MG63 (cell line): Measurements from ENCODE around the gene SMAD2. TPM values are rescaled to one million over a fixed set of nuclear protein-coding genes. Genes with fewer than 3 reads are reported as not detected.
A peak's percentile ranks its signal among the peaks of the same experiment; 100 is the strongest.

Source experiments
- DNase-seq: peaks from one replicate; pipeline ENCODE4 v3.0.0-alpha.2; 2020
- H3K27me3 ChIP-seq: fragments of 250-450 bp; sonication (Bioruptor Pico); 2 replicates; pipeline ENCODE4 v1.5.1; 2020; ENCODE audit warnings: mild to moderate bottlenecking, moderate library complexity
- H3K36me3 ChIP-seq: fragments of 250-450 bp; sonication (Bioruptor Pico); 2 replicates; pipeline ENCODE4 v1.5.1; 2020; ENCODE audit warnings: mild to moderate bottlenecking, moderate library complexity
- H3K4me3 ChIP-seq: fragments of 250-450 bp; sonication (Bioruptor Pico); 2 replicates; pipeline ENCODE4 v1.5.1; 2020; ENCODE audit warnings: mild to moderate bottlenecking, moderate library complexity
- H3K9me3 ChIP-seq: fragments of 250-450 bp; sonication (Bioruptor Pico); 2 replicates; pipeline ENCODE4 v1.5.1; 2020; ENCODE audit warnings: mild to moderate bottlenecking, moderate library complexity
- total RNA-seq: library from RNA; depleted of rRNA; stranded (reverse); fragments of >200 nt; shearing (Covaris generic); gene quantifications from 2 replicates; pipeline ENCODE4 v1.2.3, GENCODE V29; 2014; ENCODE audit warnings: low replicate concordance

SMAD2 gene
- total RNA-seq, 1 experiment from 2014 or later: 76.9 TPM

DNA sequence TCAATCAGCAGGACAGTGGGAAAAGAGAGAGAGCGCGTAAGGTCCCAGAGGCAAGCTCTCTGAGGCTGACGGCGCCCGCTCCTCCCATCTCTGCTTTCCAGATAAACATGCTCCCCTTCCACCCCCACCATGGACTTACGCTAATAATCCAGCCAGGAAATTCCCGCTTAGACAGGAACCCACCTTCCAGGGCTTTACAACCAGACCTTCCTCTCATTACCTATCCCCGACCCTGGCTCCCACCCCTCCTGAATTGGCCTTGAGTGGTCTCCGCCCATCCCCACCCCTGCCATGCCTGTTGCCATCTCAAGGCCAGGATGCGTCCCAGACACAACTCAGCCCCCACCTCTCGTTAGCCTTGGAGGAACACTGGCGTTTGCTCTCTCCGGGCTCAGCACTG lies 131.1 kb downstream of the SMAD2 start:
- Histone ChIP-seq H3K27me3 (no peaks in the 10 kb centered on the region), H3K9me3 (no peaks in the 10 kb centered on the region), H3K36me3 (no peaks in the 10 kb centered on the region), H3K4me3 (no peak overlapping the region)
- no peak for DNase-seq

DNA sequence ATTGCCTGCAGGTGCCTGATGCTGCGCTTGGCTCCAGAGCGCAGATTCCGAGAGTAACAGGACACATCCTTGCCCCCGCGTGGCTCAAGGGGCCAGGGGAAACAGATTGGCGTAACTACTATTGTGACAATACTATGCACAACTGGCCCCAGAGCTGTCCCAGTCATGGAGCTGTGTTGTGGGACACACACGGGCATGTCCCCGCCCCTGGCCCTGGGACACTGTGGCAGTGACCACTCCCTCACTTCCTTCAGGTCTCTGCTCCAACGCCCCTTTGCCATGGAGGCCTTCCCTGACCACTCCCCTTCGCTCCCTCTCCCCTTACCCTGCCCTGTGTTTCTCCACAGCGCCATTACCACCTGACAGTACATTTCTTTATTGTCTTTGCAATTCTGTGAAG lies 132.1 kb downstream of the SMAD2 start:
- Histone ChIP-seq H3K36me3 (no peaks in the 10 kb centered on the region), H3K27me3 (no peaks in the 10 kb centered on the region), H3K9me3 (no peaks in the 10 kb centered on the region), H3K4me3 (no peak overlapping the region)
- DNase-seq: no peak

DNA sequence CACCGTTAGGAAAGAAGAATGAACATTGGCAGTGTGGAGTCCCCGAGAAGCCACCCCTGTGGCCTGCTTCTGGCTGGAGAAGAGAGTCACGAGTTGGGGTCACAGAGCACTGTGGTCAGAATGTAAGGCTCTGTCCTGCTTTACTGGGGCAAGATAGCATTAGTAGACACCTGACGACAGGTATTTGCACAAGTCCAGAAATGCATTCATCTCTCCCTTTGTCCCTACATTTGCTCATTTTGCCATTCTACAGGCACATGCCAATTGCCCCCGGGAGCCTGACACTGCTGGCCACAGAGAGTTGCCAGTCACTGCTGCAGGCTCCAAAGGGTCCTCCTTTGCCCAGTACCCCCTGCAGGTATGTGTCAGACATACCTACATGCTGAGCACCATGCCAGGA lies 133.3 kb downstream of the SMAD2 start:
- no peak for DNase-seq

GRCh38 chr18:47795434-47795814 lies 135.0 kb downstream of the SMAD2 start:
- Histone ChIP-seq H3K27me3 (no peaks in the 10 kb centered on the region), H3K36me3 (no peaks in the 10 kb centered on the region), H3K9me3 (no peaks in the 10 kb centered on the region), H3K4me3 (no peak overlapping the region)
- no peak for DNase-seq

More for the DNA sequence above, 133.3 kb downstream of the SMAD2 start:
- Histone ChIP-seq H3K4me3 (no peak overlapping the region), H3K36me3 (no peaks in the 10 kb centered on the region), H3K9me3 (no peaks in the 10 kb centered on the region), H3K27me3 (no peaks in the 10 kb centered on the region)

DNA sequence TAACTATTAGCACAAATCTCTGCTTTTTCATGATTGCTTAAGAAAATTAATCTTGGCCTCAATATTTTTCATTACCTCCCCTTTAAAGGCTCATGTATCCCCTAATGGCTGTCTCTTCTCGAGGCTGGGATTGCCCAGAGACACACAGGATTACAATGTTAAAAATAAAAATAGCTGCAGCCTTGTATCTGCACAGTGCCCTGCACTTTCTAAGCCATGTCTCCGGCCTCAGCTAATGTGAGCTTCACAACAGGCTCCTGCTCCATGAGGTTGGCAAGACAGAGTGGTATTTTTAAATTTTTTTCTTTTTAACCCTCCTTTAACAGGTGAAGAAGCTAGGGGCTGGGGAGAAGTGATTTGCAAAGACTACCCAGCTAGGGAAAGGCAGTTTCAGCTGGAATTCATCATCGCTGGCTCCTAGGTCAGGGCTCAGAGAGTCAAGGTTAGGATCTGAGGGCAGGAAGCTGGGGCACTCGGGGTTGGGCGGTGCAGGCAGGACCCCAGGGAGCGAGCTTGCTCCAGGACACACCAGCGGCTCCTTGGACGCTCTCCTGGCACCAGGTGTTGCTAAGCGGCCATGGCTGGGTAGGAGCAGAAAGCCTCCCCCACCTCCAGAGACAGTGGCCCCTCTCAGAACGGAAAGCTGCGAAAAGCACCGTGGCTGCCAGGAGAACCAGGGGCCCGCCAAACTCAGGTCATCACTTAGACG lies 135.6 kb downstream of the SMAD2 start:
- Histone ChIP-seq H3K27me3 (no peaks in the 10 kb centered on the region), H3K9me3 (no peaks in the 10 kb centered on the region), H3K36me3 (no peaks in the 10 kb centered on the region), H3K4me3 (no peak overlapping the region)
- no peak for DNase-seq

DNA sequence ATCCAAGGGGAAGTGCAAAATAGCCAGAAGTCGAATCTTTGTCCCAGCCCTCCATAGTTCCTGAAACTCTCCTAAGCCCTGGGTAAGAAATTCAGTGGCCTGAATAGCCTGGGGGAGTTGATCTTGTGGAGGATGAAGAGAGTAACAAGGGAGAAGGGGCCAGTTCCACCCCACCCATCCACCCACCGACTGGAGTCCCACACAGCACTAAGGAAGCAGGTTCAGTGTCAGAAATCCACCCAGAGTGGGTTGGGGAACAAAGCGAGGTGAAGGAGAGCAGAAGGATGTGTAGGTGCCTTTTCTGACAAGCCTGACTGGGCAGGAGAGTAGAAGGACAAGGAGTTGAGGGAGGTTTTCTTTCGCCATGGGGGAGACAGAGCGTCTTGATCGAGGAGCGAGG lies 136.8 kb downstream of the SMAD2 start:
- no peak for DNase-seq
- no peaks in the 10 kb centered on the region for H3K9me3 ChIP-seq
- H3K27me3 ChIP-seq: no peaks in the 10 kb centered on the region
- H3K36me3 ChIP-seq: no peaks in the 10 kb centered on the region
- no peak overlapping the region for H3K4me3 ChIP-seq

- no peaks in the 10 kb centered on the region for H3K9me3 ChIP-seq
- no peak for DNase-seq
Observed at GRCh38 chr18:47791461-47791985, 138.9 kb downstream of the SMAD2 start.

GRCh38 chr18:47790036-47790435 lies 140.4 kb downstream of the SMAD2 start:
- Histone ChIP-seq H3K9me3 (no peaks in the 10 kb centered on the region; the same call in 1 of the 2 replicates), H3K27me3 (no peaks in the 10 kb centered on the region), H3K4me3 (no peak overlapping the region), H3K36me3 (no peaks in the 10 kb centered on the region)
- no peak for DNase-seq

More at GRCh38 chr18:47791461-47791985, 138.9 kb downstream of the SMAD2 start:
- Histone ChIP-seq H3K36me3 (no peaks in the 10 kb centered on the region), H3K27me3 (no peaks in the 10 kb centered on the region), H3K4me3 (no peak overlapping the region)

DNA sequence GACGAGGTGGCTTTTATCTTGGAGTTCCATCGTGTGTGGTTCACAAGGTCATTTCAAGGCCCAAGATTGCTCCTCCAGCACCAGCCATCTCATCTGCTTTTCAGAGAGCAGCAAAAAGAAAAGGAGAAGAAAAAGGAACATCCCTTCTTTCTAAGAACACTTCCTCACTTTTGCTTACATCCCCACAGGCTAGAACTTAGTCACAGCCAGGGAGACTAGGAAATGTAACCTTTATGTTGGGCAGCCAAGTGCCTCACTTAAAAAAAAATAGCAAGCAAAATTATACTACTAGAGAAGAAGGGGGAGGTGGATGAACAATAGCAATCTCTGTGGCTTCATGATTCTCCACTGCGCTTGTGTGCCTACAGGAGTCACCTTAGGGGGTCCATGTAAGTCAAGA lies 141.8 kb downstream of the SMAD2 start:
- H3K4me3 ChIP-seq: no peak overlapping the region
- DNase-seq: no peak
- no peaks in the 10 kb centered on the region for H3K36me3 ChIP-seq
- H3K9me3 ChIP-seq: peaks cover 2% of the 10 kb centered on the region; the same call in 1 of the 2 replicates
- H3K27me3 ChIP-seq: no peaks in the 10 kb centered on the region

DNA sequence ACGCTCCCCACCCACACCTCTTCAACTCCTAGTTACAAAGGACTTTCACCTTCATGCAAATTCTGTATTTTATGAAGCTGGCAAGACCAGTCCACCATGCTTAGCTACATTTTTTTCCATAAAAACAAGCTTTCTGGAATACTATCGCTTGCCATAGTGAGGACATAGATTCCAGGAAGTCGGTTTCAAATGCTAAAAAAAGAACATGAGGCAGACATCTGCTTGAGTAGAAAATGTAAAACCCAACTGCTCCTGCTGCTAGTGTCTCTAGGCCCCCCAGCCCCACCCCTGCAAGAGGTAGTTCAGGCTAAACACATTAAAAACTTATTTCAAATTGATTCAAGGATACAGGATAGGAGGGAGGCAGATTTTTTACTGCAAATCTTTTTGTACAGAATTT lies 148.9 kb downstream of the SMAD2 start:
- no peaks in the 10 kb centered on the region for H3K36me3 ChIP-seq
- DNase-seq: no peak
- H3K27me3 ChIP-seq: no peaks in the 10 kb centered on the region; the same call in 1 of the 2 replicates
- H3K4me3 ChIP-seq: no peak overlapping the region
- peaks cover 2% of the 10 kb centered on the region; the same call in 1 of the 2 replicates for H3K9me3 ChIP-seq

- Histone ChIP-seq H3K4me3 (no peak overlapping the region), H3K27me3 (no peaks in the 10 kb centered on the region; the same call in 1 of the 2 replicates), H3K36me3 (no peaks in the 10 kb centered on the region), H3K9me3 (peaks cover 2% of the 10 kb centered on the region; the same call in 1 of the 2 replicates)
- no peak for DNase-seq
Observed at GRCh38 chr18:47780011-47780725, 150.3 kb downstream of the SMAD2 start.

- Histone ChIP-seq H3K4me3 (no peak overlapping the region), H3K9me3 (peaks cover 2% of the 10 kb centered on the region; the same call in 1 of the 2 replicates), H3K27me3 (no peaks in the 10 kb centered on the region; the same call in 1 of the 2 replicates), H3K36me3 (no peaks in the 10 kb centered on the region)
- DNase-seq: no peak
Observed at GRCh38 chr18:47779381-47779780, 151.1 kb downstream of the SMAD2 start.

DNA sequence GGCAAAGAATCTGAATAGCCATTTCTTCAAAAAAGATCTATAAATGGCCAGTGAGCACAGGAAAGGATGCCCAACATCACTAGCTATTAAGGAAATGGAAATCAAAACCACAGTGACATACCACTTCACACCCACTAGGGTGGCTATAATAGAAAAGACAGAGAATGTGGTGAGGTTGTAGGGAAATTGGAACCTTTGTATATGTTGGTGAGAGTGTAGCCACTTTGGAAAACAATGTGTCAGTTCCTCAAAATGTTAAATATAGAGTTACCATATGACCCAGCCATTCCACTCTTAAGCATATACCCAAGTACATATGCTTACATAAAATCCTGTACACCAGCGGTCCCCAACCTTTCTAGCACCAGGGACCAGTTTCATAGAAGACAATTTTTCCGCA lies 152.8 kb downstream of the SMAD2 start:
- Histone ChIP-seq H3K27me3 (no peaks in the 10 kb centered on the region; the same call in 1 of the 2 replicates), H3K4me3 (no peak overlapping the region), H3K9me3 (no peaks in the 10 kb centered on the region), H3K36me3 (no peaks in the 10 kb centered on the region)
- no peak for DNase-seq

DNA sequence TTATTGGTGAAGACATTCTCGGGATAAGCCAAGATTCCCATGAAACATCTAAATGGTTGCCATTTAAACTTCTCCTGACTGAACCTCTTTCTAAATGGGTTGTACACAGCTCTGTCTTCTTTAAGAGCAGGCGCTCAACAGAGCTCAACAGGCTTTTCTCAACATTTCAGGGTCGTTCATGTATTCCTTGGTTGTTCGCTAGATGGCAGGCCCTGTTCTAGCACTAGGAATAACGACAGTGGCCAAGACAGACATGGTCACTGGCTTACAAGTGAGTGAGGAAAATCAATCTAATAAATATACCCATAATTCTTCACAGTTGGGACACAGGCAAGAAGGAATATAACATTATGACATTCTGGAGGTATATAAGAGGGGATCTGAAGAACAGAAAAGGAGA lies 154.5 kb downstream of the SMAD2 start:
- Histone ChIP-seq H3K9me3 (no peaks in the 10 kb centered on the region), H3K36me3 (no peaks in the 10 kb centered on the region), H3K4me3 (no peak overlapping the region), H3K27me3 (no peaks in the 10 kb centered on the region; the same call in 1 of the 2 replicates)
- DNase-seq: no peak

DNA sequence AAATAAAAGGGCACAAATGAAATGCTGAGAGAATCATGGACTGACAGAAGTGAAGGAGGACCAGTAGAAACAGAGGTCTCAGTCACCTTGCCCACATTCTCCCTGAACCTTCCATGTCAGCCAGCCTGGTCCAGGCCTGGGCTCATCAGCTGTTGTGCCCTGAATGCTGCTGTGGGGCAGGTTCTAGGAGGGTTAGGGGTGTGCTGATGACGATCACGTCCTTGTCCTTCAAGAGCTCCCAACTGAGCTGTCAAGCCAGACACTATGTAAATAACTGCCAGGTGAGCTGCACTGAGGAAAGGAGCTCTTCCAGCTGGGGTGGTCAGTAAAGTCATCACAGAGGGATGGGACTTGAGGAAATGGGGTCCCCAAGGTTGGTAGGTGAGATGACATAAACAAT lies 156.5 kb downstream of the SMAD2 start:
- no peaks in the 10 kb centered on the region for H3K9me3 ChIP-seq

GRCh38 chr18:47772374-47773248 lies 157.8 kb downstream of the SMAD2 start:
- H3K27me3 ChIP-seq: no peaks in the 10 kb centered on the region; the same call in 1 of the 2 replicates
- no peaks in the 10 kb centered on the region for H3K36me3 ChIP-seq
- DNase-seq: peak; percentile 57
- no peaks in the 10 kb centered on the region for H3K9me3 ChIP-seq
- no peak overlapping the region for H3K4me3 ChIP-seq

More for the DNA sequence above, 156.5 kb downstream of the SMAD2 start:
- H3K4me3 ChIP-seq: no peak overlapping the region
- no peaks in the 10 kb centered on the region; the same call in 1 of the 2 replicates for H3K27me3 ChIP-seq
- no peaks in the 10 kb centered on the region for H3K36me3 ChIP-seq
- no peak for DNase-seq

DNA sequence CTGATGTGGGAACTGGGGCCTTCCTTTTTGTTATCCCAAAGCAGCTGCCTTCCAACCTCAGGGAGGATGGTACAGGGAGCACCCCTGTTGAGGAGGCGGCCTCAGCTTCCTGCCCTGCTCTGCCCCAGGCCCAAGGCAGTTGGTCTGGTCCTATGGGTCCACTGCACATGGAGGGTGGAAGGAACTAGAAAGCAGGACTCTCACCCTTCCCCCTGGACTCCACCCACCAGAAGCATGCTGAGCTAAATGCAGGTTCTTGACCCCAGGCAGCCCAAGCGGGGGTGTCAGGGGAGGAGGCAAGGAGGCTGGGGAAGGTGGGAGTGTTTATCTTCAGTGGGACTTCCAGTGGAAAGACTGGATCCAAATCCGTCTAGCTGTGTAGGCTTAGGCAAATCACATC lies 158.5 kb downstream of the SMAD2 start:
- H3K27me3 ChIP-seq: no peaks in the 10 kb centered on the region
- H3K36me3 ChIP-seq: no peaks in the 10 kb centered on the region
- H3K4me3 ChIP-seq: no peak overlapping the region
- no peak for DNase-seq
- no peaks in the 10 kb centered on the region for H3K9me3 ChIP-seq
